Stimulated activated CD8-positive, alpha-beta memory T cell treated with anti-CD3 and anti-CD28 coated beads, Interleukin-12 subunit alpha, Interleukin-12 subunit beta, amount 100 ng/mL, for 1 hour (primary cell): Measurements from ENCODE around the gene RAB40A.

ENCODE experiments used
- DNase-seq: peaks from one replicate; pipeline ENCODE4 v3.0.0-alpha.2; 2020; ENCODE audit warnings: low read depth

Gene RAB40A

DNA sequence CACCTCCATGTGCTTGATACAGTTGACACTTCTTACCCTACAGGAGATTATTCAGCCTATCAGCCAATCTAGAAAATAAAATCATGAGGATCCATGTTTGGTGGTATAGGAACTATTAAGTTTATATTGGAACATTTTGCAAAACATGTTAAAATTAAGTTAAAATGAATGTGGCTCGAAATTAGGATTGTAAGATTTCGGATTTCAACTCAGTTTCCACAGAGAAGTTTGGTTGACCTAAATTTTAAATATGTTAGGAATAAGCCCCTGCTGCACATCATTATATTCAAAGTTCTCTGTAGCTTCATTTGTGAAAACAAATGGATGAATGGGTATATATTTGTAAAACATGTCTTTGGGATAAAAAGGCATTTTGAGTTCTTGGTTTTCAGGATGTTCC lies at the start of gene RAB40A:
RAB40A (minus strand) TSS at position 101 of the 400 bp plus-strand sequence. CDS start 18,733 bp downstream, outside the sequence.
- DNase-seq, result no peak

DNA sequence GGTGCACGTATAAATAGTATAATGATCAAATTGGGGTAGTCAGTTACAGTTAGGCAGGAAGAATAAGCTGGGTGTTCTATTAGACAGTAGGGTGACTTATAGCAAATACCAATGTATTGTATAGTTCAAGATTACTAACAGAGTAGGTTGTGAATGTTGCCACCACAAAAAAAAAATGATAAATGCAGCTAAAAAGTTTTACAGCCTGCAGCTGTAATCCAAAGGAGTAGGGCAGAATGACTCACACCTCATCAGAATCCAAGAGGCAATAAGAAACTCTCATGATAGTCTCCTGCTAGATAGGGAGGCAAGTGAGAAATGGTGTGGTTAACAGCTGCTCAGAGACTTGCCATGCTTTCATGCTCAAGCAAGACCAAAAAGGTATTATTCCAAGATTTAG lies 46.5 kb upstream of the RAB40A start:
- no peak for DNase-seq

DNA sequence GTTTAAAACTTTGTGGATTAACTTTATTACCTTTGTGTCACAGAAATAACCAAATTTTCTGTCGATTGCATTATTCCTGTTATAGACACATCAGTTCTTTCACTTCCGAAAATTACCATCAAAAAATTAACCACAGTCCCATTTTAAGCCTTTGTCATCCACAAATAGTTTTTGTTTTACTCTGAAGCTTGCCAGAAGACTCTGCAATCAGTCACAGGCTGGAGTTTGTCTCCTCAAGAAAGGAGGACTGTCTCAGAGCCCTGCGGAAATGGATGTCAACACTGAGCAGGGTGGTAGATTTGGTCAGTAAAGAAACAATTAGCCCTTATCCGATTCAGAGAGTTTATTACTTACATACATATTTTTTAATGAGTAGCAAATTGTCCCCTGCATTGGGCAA lies 45.9 kb upstream of the RAB40A start:
- no peak for DNase-seq

GRCh38 chrX:103562801-103563200 lies 43.5 kb upstream of the RAB40A start:
- no peak for DNase-seq

DNA sequence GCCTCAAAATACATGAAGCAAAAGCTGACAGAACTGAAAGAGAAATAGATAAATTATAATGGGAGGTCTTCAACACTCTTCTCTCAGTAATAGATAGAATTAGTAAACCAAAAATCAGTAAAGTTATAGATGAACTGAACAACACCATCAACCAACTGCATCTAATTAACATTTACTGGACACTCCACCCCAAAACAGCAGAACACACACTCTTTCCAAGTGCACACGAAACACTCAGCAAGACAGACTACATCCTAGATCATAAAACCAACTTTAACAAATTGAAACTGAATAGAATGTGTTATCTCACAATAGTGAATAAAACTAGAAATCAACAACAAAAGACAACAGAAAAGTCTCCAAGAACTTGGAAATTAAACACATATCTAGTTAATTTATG lies 41.0 kb upstream of the RAB40A start:
- DNase-seq, result no peak

DNA sequence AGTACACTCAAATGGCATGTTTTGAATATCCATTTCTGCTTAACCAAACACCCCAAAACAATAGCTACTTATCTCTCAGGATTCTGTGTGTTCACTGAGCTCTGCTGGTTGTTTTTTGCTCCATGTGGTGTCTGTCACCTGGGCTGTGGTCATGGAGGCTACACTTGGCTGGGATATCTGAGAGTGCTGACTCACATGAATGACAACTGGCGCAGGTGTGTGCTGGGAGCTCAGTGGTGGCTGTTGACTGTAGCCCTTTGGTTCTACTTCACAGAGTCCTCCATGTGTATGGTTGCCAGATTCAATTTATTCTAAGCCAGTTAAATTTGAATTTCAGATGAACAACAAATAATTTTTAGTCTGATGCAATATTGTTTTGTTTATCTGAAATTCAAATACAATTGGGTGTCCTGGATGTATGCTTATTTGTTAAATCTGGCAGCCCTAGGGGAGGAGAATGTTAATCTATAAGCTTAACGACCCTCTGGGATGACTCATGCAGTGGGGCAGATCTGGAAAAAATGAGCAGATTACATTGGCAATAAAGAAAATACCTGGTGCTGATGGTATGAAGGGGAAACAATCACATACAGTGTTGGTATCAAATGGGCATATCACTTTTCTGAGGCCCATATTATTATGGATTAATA lies 37.8 kb upstream of the RAB40A start:
- no peak for DNase-seq

DNA sequence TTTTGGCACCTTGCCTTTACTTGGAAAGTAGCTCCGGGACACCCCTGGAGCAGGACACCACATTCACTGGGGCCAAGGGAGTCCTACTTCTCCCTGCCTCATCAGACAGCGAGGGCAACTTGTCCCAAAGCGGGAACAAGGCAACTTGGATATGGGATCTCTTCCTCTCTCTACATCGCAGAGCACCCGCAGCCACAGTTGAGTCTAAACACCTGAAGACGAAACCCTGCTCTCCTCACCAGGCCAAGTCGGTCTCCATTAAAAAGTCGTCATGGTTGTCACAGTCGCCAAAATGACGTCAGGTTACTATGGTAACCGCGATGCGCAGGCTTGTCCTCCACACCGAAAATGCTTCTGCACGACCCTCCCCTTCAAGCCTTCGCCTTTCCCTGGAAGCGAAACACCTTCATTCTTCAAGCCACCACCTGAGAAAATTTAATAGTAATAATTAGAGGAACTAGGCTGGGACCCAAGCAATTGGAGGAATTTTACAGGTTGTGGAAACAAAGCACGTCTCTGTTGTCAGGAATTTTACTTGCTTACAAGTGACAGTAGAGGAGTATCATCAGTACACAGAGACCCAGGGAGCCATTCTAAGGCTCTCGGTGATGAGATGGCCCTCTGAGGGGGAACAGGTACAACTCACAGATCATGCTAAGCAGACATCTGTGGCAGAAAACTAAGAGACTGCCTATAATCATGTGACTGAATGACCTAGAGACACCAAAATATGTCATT lies 35.6 kb upstream of the RAB40A start:
- peak; percentile 35 for DNase-seq

DNA sequence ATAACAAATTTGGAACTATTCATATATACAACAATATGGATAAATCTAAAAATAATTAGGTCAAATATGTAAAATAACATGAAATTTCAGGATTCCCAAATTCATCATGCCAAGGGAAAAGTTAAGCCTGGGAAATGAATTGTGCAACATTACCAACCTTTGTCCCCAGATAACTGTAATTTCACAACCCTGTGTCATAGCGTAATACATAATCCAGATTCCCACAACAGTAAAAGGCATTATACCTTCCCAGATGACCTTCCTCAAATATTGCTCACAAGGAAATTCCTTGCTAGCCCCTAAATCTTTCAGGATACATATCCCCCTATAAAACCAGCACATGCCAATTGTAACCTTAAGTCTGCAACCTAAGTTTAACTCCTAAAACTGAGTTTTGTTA lies 32.9 kb upstream of the RAB40A start:
- no peak for DNase-seq

DNA sequence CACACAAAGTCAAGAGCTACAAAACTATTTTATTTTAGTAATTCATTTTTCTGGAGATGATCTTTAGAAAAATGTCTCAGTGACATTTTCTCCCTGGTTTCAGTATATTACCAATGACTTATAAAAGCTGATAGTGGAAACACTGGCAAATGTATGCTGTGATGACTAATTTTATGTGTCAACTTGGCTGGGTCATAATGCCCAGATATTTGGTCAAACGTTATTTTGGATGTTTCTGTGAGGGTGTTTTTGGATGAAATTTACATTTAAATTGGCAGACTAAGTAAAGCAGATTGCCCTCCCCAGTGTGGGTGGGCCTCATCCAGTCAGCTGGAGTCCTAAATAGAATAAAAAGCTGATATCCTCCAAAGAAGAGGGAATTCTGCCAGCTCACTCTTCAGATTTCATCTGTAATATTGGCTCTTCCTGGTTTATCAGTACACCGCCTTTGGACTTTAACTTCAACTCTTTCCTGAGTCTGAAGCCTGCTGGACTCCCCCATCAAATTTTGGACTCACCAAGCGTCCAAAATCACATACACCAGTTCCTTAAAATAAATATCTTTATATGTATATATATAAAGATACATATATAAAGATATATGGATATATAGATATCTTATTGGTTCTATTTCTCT lies 31.2 kb upstream of the RAB40A start:
- no peak for DNase-seq

DNA sequence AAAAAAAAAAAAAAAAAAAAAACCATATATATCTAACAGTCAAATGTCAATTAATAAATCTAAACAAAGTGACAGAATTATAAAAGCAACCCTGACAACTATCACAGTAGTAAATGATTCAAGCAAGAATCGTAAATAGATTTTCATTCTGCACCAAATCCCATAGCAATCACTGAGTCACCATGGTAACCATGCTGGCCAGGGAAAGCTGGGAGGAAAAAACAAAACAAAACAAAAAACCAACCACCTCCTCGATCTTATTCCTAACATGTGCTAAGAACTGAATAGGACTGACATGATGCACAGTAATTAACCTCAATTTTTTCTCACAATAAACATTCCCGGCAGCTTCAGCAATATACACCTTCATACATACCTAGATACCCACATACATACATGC lies 30.6 kb upstream of the RAB40A start:
- no peak for DNase-seq

- DNase-seq, result no peak
Observed at GRCh38 chrX:103540145-103540544, 20.9 kb upstream of the RAB40A start.

DNA sequence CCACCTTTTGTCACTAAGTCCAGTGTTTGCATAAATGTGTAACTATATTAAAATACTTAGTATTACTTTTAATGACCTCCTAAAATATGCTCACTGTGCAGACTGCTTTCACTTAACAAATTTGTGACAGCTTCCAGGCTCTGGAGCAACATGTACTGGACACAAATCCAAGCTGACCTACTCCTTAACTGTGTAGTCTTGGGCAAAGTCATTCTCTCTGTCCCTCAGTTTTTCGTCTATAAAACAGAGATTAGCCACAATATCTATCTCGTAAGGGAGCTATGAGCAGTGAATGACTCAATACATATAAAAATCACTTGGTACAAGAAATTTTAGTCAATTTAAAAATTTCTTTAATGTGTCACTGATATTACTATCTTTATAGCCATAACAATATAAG lies 20.4 kb upstream of the RAB40A start:
- no peak for DNase-seq

- DNase-seq, result no peak
Observed at GRCh38 chrX:103538728-103539127, 19.4 kb upstream of the RAB40A start.

DNA sequence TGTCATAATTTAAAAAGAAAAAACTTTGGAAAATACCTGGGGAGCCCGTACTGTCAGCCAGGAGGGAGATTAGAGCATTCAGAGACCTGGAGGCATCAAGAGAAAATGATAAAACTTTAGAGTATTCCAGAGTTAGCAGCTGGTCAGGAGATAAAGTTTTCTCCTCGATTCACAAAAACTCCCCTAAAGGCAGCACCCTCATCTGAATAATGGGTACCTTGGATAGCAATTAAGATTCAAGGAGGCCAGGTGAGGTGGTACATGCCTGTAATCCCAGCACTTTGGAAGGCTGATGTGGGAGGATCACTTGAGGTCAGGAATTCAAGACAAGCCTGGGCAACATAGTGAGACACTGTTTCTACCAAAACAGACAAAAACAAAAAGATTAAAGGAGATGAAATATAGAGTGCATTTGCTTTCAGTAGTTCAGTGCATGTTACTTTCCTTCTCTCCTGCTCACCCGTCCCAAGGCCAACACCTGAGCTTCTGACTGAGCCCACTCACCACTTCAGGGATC lies 18.6 kb upstream of the RAB40A start:
- no peak for DNase-seq

- DNase-seq, result no peak
Observed at GRCh38 chrX:103536732-103537131, 17.4 kb upstream of the RAB40A start.

DNA sequence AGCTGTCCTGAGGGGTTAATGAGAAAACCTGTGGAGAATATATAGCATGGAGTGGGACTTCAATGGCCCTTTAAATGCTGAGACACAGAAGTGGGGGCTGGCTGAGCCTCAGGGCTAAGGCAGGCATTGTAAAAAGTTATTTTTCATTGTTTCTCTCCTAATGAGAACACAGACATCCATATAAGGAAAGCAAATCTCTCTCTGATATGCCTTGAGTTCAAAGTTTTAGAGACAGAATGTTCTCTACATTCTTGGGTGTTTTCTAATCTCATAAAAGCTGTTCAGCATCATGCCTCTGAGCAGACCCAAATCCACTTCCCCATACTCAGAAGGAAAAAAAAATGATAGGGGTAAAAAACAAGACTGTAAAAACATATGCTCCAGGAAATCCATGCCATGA lies 16.8 kb upstream of the RAB40A start:
- DNase-seq, result no peak

DNA sequence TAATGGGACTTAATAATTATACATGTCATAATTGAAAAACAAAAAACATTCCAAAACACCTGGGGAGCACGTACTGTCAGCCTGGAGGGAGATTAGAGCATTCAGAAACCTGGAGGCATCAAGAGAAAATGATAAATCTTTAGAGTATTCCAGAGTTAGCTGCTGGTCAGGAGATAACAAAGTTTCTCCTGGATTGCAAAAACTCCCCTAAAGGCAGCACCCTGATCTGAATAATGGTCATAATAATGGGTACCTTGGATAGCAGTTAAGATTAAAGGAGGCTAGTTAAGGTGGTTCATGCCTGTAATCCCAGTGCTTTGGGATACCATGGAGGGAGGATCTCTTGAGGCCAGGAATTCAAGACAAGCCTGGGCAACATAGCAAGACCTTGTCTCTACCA lies 15.9 kb upstream of the RAB40A start:
- DNase-seq, result no peak

- DNase-seq, result peak; percentile 42
Observed at GRCh38 chrX:103533511-103534216, 14.4 kb upstream of the RAB40A start.

GRCh38 chrX:103531002-103531401 lies 11.7 kb upstream of the RAB40A start:
- DNase-seq, result no peak

DNA sequence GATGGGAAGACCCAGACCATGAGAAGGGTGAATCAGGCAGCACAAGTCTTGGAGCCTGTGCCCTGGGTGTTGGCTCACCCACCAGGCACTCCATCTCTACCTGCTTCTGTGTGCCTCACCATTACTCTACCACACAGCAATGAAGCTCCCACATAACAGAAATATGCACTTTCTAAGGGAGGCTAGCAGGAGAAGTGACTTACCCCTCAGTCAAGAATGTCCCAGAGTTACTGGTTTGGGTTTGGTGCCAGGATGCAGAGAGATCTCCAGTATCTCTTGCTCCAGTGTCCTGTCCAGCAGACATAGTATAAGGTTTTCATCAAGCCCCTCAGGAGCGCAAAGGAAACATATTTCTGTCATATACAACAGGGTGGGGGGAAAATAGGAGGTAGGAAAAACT lies 11.3 kb upstream of the RAB40A start:
- DNase-seq, result no peak

DNA sequence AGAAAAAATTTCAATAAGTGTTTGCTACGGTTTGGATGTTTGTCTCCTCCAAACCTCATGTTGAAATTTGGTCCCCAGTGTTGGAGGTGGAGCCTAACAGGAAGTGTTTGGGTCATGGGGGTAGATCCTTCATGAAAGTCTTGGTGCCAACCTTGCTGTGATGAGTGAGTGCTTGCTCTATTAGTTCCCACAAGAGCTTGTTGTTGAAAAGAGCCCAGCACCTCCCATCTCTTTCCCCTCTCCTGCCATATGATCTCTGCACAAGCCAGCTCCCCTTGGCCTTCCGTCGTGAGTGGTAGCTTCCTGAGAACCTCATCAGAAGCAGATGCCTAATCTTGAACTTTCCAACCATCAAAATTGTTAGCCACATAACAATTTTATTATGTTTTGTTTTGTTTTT lies 10.3 kb upstream of the RAB40A start:
- no peak for DNase-seq

GRCh38 chrX:103524747-103525146 lies 5.5 kb upstream of the RAB40A start:
- no peak for DNase-seq

- DNase-seq, result no peak
Observed at GRCh38 chrX:103523605-103524004, 4.3 kb upstream of the RAB40A start.
